Neural progenitor cell (in vitro differentiated cells): ENCODE data around the gene MRPL18. TPM values are rescaled to one million over a fixed set of nuclear protein-coding genes. Genes with fewer than 3 reads are reported as not detected.
"Not testable (repeated sequence)": the region's sequence is repeated elsewhere in the genome, so short reads cannot be mapped to it uniquely, and the experiment has no call there.

Experiments
- DNase-seq: peaks from one replicate; pipeline ENCODE4 v3.0.0-alpha.2; 2016; ENCODE audit warnings: low spot score
- H2AFZ ChIP-seq: fragments of 200-600 bp; sonication (generic); replicated peaks from 2 replicates; pipeline ENCODE4 v1.6.1; 2016; ENCODE audit warnings: antibody characterized with exemption
- H3F3A ChIP-seq: fragments of 200-600 bp; sonication (generic); 2 replicates; pipeline ENCODE4 v1.6.1; 2016; ENCODE audit warnings: antibody characterized with exemption, low read depth
- H3K27ac ChIP-seq: fragments of 200-600 bp; sonication (generic); 2 replicates; pipeline ENCODE4 v1.5.1; 2016; ENCODE audit warnings: mild to moderate bottlenecking
- H3K27me3 ChIP-seq: fragments of 200-600 bp; sonication (generic); 2 replicates; pipeline ENCODE4 v1.6.1; 2016; ENCODE audit warnings: mild to moderate bottlenecking, moderate library complexity
- H3K36me3 ChIP-seq: fragments of 200-600 bp; sonication (generic); 2 replicates; pipeline ENCODE4 v1.5.1; 2016
- H3K4me1 ChIP-seq: fragments of 200-600 bp; sonication (generic); 2 replicates; pipeline ENCODE4 v1.6.1; 2016; ENCODE audit warnings: mixed run types
- H3K4me2 ChIP-seq: fragments of 200-600 bp; sonication (generic); 2 replicates; pipeline ENCODE4 v1.6.1; 2016
- H3K4me3 ChIP-seq: fragments of 200-600 bp; sonication (generic); 2 replicates; pipeline ENCODE4 v1.5.1; 2016
- H3K79me2 ChIP-seq: fragments of 200-600 bp; sonication (generic); 2 replicates; pipeline ENCODE4 v1.6.1; 2016; ENCODE audit warnings: low read depth
- H3K9ac ChIP-seq: fragments of 200-600 bp; sonication (generic); 2 replicates; pipeline ENCODE4 v1.6.1; 2016
- H3K9me3 ChIP-seq: fragments of 200-600 bp; sonication (generic); 2 replicates; pipeline ENCODE4 v1.5.1; 2016; ENCODE audit warnings: low read depth
- H4K20me1 ChIP-seq: fragments of 200-600 bp; sonication (generic); 2 replicates; pipeline ENCODE4 v1.6.1; 2016; ENCODE audit warnings: low read depth
- H3K27ac Mint-ChIP-seq: 3 replicates; pipeline ENCODE4 v1.8.0; 2021; ENCODE audit warnings: mixed read lengths
- H3K27me3 Mint-ChIP-seq: 2 replicates; pipeline ENCODE4 v1.8.0; 2022; ENCODE audit warnings: low read depth, mild to moderate bottlenecking, inconsistent platforms, moderate library complexity, mixed read lengths; ENCODE audit not compliant: insufficient read depth
- H3K36me3 Mint-ChIP-seq: 3 replicates; pipeline ENCODE4 v1.8.0; 2021; ENCODE audit warnings: mixed read lengths
- H3K4me1 Mint-ChIP-seq: 3 replicates; pipeline ENCODE4 v1.8.0; 2021; ENCODE audit warnings: mixed read lengths
- H3K4me3 Mint-ChIP-seq: 3 replicates; pipeline ENCODE4 v1.8.0; 2021; ENCODE audit warnings: mild to moderate bottlenecking, moderate library complexity, mixed read lengths
- H3K9me3 Mint-ChIP-seq: 3 replicates; pipeline ENCODE4 v1.8.0; 2020; ENCODE audit warnings: mixed read lengths
- EZH2 ChIP-seq: fragments of 200-600 bp; sonication (generic); IDR thresholded peaks from 2 replicates; pipeline ENCODE4 v1.6.1; 2017; ENCODE audit warnings: antibody characterized with exemption, mild to moderate bottlenecking, moderate library complexity
- EZH2phosphoT487 ChIP-seq: fragments of 200-600 bp; sonication (generic); IDR thresholded peaks from 2 replicates; pipeline ENCODE4 v1.6.1; 2017; ENCODE audit warnings: antibody characterized with exemption
- total RNA-seq: library from RNA; depleted of rRNA; stranded (reverse); fragments of >200 nt; gene quantifications from 2 replicates; pipeline ENCODE4 v1.2.3, GENCODE V29; 2015; ENCODE audit warnings: low replicate concordance
- TF ChIP-seq, protein P1 (sequence below): fragments of 200-600 bp; sonication (generic); IDR thresholded peaks from 2 replicates; pipeline ENCODE4 v1.5.1; 2017; ENCODE audit warnings: antibody characterized with exemption, mild to moderate bottlenecking

MRPL18 gene
- total RNA-seq, 1 donor from 2014 or later: 69.1 TPM

DNA sequence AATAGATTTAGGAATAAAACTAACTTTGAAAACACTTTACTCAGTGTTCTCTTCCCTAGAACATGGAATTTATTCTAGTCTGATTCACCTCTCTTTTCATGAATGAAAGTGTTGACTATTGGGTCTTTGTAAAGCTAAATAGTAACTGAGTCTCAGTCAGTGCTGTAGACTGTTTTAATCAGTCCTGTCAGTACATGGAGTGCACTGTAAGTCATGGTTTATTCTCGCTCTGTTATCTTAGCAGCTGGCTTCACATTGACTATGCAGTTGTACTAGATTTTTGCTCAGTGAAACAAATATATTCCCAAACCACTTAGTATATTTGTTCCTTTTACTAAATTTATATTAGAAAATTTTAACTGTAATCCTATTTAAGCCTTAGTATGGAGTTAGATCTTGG is 43.5 kb upstream of the MRPL18 start:
- H3K4me3 Mint-ChIP-seq: no peak overlapping the region
- H4K20me1 ChIP-seq: peaks cover 60% of the 10 kb centered on the region
- no peak overlapping the region for H3K27ac ChIP-seq
- H3K4me1 ChIP-seq: no peaks in the 10 kb centered on the region
- no peaks in the 10 kb centered on the region for H3K9me3 Mint-ChIP-seq
- H3K4me1 Mint-ChIP-seq: no peaks in the 10 kb centered on the region
- peaks cover 61% of the 10 kb centered on the region for H3K36me3 ChIP-seq
- no peak overlapping the region for H3K4me3 ChIP-seq
- TF ChIP-seq, protein P1, sequence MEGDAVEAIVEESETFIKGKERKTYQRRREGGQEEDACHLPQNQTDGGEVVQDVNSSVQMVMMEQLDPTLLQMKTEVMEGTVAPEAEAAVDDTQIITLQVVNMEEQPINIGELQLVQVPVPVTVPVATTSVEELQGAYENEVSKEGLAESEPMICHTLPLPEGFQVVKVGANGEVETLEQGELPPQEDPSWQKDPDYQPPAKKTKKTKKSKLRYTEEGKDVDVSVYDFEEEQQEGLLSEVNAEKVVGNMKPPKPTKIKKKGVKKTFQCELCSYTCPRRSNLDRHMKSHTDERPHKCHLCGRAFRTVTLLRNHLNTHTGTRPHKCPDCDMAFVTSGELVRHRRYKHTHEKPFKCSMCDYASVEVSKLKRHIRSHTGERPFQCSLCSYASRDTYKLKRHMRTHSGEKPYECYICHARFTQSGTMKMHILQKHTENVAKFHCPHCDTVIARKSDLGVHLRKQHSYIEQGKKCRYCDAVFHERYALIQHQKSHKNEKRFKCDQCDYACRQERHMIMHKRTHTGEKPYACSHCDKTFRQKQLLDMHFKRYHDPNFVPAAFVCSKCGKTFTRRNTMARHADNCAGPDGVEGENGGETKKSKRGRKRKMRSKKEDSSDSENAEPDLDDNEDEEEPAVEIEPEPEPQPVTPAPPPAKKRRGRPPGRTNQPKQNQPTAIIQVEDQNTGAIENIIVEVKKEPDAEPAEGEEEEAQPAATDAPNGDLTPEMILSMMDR: no peak
- TF ChIP-seq EZH2phosphoT487: no peak
- TF ChIP-seq EZH2: no peak
- no peak overlapping the region for H3K4me2 ChIP-seq
- no peak for DNase-seq
- H3K79me2 ChIP-seq: peaks cover 92% of the 10 kb centered on the region
- H3K9ac ChIP-seq: no peak overlapping the region
- H3K27me3 ChIP-seq: no peaks in the 10 kb centered on the region
- peaks cover 4% of the 10 kb centered on the region for H3F3A ChIP-seq
- H3K9me3 ChIP-seq: no peaks in the 10 kb centered on the region
- peaks cover 40% of the 10 kb centered on the region for H3K36me3 Mint-ChIP-seq
- H3K27ac Mint-ChIP-seq: no peak overlapping the region
- H2AFZ ChIP-seq: no peak overlapping the region
- no peaks in the 10 kb centered on the region for H3K27me3 Mint-ChIP-seq

DNA sequence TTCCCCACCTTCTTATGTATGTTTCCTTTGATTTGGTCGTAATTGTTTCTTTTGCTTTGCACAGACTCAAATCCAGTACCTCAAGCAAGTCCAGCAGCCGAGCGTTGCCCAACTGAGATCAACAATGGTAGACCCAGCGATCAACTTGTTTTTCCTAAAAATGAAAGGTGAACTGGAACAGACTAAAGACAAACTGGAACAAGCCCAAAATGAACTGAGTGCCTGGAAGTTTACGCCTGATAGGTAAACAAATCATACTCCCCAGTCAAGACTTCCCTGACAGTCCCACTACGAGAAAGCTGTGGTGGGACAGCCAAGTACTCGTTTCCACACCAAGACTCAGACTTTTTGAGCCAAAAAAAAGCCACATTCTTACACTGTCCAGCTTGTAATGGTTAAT is 42.1 kb upstream of the MRPL18 start:
- H3K4me1 ChIP-seq, H3K27me3 ChIP-seq, H3K9me3 Mint-ChIP-seq, H3F3A ChIP-seq, H3K27ac ChIP-seq, H3K27me3 Mint-ChIP-seq, H3K4me2 ChIP-seq, H3K4me3 Mint-ChIP-seq, H3K9me3 ChIP-seq, H3K4me1 Mint-ChIP-seq, H2AFZ ChIP-seq, DNase-seq, H3K4me3 ChIP-seq, H3K27ac Mint-ChIP-seq, H3K9ac ChIP-seq: not testable (repeated sequence)
- H3K36me3 Mint-ChIP-seq: peaks cover 36% of the 10 kb centered on the region
- Histone ChIP-seq H3K79me2 (peaks cover 92% of the 10 kb centered on the region), H3K36me3 (peaks cover 48% of the 10 kb centered on the region), H4K20me1 (peaks cover 51% of the 10 kb centered on the region)

DNA sequence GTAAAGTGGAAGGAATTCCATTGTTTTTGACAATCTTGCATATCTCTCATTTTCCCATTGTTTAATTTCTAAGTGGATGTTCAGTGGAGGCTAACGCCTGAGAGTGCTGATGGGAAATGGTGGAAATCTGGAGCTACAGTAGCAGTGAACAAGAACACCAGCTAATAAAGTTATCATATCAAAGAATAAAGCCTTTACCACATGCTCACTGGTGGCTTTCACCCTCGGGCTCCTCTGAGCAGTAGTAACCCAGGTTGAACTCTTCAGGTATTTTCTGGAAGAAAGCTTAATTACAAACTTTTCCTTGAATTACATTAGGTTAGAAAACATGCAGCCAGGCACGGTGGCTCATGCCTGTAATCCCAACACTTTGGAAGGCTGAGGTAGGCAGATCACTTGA is 38.8 kb upstream of the MRPL18 start:
- peaks cover 70% of the 10 kb centered on the region for H3K79me2 ChIP-seq
- Mint-ChIP-seq H3K4me1 (no peaks in the 10 kb centered on the region), H3K36me3 (peaks cover 36% of the 10 kb centered on the region), H3K27ac (no peak overlapping the region), H3K9me3 (no peaks in the 10 kb centered on the region), H3K4me3 (no peak overlapping the region), H3K27me3 (peaks cover 2% of the 10 kb centered on the region)
- no peak overlapping the region for H3K27ac ChIP-seq
- no peak overlapping the region for H2AFZ ChIP-seq
- H3K9ac ChIP-seq: no peak overlapping the region
- peaks cover 29% of the 10 kb centered on the region for H4K20me1 ChIP-seq
- no peak for DNase-seq
- H3K27me3 ChIP-seq: no peaks in the 10 kb centered on the region
- no peak for TF ChIP-seq EZH2phosphoT487
- TF ChIP-seq, protein P1: no peak
- no peak for TF ChIP-seq EZH2
- H3K4me1 ChIP-seq: no peaks in the 10 kb centered on the region
- H3K9me3 ChIP-seq: no peaks in the 10 kb centered on the region
- no peak overlapping the region for H3K4me3 ChIP-seq
- H3K4me2 ChIP-seq: no peak overlapping the region
- peaks cover 44% of the 10 kb centered on the region for H3K36me3 ChIP-seq
- H3F3A ChIP-seq: peaks cover 35% of the 10 kb centered on the region

DNA sequence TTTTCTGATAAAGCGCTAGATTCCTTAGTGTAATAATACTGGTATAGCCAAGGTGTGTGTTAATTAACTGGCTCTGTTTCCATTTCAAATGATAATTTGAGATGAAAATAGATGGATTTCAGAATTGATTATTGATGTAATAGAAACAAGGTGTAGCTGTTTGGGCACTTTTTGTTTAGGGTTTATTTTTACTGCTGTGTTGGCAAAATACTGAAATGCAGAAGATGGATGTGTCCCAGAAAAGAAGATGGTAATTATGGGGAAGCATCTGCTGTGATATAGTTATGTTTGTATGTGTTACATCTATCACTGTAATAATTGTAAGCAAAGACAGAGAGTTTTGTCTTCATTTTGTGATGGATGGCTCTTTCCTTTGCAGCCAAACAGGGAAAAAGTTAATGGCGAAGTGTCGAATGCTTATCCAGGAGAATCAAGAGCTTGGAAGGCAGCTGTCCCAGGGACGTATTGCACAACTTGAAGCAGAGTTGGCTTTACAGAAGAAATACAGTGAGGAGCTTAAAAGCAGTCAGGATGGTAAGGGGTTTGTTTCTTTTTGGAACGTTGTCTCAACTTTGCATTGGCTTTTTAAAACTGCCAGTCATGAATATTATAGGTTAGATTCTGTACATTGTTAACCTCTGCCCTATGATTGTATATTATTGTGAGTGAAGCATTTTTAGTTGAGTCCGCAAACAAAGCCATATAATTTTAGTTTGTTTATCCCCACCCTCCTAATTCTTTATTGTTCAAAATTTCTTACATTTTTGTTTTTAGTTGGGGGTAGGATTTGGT is 37.0 kb upstream of the MRPL18 start:
- peaks cover 15% of the 10 kb centered on the region for H4K20me1 ChIP-seq
- H3K4me3 ChIP-seq: no peak overlapping the region
- no peak overlapping the region for H3K27ac ChIP-seq
- peaks cover 52% of the 10 kb centered on the region for H3F3A ChIP-seq
- H3K79me2 ChIP-seq: peaks cover 51% of the 10 kb centered on the region
- Mint-ChIP-seq H3K36me3 (peaks cover 41% of the 10 kb centered on the region), H3K27ac (no peak overlapping the region), H3K4me3 (no peak overlapping the region), H3K4me1 (no peaks in the 10 kb centered on the region), H3K9me3 (no peaks in the 10 kb centered on the region), H3K27me3 (peaks cover 2% of the 10 kb centered on the region)
- no peak for DNase-seq
- TF ChIP-seq EZH2 (no peak), EZH2phosphoT487 (no peak)
- TF ChIP-seq, protein P1: no peak
- no peaks in the 10 kb centered on the region for H3K27me3 ChIP-seq
- no peak overlapping the region for H3K9ac ChIP-seq
- no peak overlapping the region for H3K4me2 ChIP-seq
- H2AFZ ChIP-seq: no peak overlapping the region
- H3K4me1 ChIP-seq: no peaks in the 10 kb centered on the region
- peaks cover 35% of the 10 kb centered on the region for H3K36me3 ChIP-seq
- H3K9me3 ChIP-seq: no peaks in the 10 kb centered on the region
